Daoy (cell line): ENCODE data around the gene LAMC3. TPM values are rescaled to one million over a fixed set of nuclear protein-coding genes. Genes with fewer than 3 reads are reported as not detected.

Source experiments
- DNase-seq: peaks from one replicate; pipeline ENCODE4 v3.0.0-alpha.2; 2015; ENCODE audit warnings: low read depth
- total RNA-seq: library from RNA; depleted of rRNA; stranded (reverse); fragments of >200 nt; shearing (Covaris generic); gene quantifications from 2 replicates; pipeline ENCODE4 v1.2.3, GENCODE V29; 2014; rRNA removed

Gene LAMC3
- 2.5 and 3.8 TPM in 2 replicates for total RNA-seq

DNA sequence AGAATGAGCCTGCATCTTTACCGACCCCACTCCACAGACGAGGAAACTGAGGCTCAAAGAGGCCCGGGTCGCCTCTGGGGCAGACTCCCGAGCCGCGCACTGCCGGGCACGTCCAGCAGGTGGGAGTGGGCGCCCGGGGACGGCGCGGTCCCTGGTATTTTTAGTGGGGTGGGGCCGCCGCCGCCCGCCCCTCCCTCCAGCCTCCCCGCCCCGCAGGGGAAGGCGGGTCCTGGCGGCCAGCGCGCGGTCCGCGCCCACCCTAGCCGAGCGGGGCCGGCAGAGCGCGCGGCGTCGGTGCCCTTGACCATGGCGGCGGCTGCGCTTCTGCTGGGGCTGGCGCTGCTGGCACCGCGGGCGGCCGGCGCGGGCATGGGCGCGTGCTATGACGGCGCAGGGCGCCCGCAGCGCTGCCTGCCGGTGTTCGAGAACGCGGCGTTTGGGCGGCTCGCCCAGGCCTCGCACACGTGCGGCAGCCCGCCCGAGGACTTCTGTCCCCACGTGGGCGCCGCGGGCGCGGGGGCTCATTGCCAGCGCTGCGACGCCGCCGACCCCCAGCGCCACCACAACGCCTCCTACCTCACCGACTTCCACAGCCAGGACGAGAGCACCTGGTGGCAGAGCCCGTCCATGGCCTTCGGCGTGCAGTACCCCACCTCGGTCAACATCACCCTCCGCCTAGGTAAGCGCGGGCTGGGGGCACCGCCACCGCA lies at the start of gene LAMC3:
Gene LAMC3, plus strand, starts transcription at position 266 of the 710 bp plus-strand sequence. Its CDS starts 41 bp downstream, at position 307.
- peak; percentile 63 for DNase-seq

- no peak for DNase-seq
Observed at GRCh38 chr9:130959809-130960334, 49.1 kb upstream of the LAMC3 start.

DNA sequence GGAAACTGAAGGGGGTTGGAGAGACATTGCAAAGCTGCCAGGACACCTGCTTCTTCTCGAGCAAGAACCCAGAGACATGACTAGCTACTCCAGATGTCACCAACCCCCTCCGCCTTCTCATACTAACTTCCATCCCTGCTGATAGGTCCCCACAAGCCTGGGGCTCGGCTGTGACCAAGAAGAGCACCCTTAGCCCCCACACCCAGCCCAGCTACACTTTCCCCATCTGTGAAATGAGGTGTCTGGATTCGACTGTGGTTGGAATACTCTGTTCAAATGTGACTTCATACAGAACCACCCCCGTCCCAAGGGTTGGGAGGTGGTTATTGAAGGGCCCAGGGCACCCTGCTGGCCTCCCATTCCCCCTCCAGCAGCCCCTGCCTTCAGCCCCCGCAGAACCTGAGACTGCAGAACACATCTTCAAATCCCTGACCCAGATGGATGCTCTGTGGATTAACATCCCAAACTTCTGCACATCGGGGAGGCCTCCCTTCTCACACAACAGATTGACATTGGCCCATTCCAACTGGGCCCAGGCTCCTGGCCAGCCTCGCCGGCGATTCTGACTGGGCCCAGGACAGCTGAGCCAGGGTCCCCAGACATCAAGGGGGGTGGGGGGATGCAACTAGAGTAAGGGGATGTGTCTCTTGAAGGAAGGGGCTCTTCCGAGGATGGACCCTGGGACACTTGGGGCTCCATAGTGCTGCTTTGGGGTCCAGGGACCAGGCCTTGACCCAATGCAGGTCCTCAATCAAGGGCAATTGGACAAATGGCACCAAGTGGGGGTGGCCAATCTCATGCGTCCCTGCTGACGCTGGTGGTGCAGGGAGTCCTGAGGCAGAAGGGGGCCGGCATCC lies 48.2 kb upstream of the LAMC3 start:
- no peak for DNase-seq

- no peak for DNase-seq
Observed at GRCh38 chr9:130961511-130962300, 47.3 kb upstream of the LAMC3 start.

DNA sequence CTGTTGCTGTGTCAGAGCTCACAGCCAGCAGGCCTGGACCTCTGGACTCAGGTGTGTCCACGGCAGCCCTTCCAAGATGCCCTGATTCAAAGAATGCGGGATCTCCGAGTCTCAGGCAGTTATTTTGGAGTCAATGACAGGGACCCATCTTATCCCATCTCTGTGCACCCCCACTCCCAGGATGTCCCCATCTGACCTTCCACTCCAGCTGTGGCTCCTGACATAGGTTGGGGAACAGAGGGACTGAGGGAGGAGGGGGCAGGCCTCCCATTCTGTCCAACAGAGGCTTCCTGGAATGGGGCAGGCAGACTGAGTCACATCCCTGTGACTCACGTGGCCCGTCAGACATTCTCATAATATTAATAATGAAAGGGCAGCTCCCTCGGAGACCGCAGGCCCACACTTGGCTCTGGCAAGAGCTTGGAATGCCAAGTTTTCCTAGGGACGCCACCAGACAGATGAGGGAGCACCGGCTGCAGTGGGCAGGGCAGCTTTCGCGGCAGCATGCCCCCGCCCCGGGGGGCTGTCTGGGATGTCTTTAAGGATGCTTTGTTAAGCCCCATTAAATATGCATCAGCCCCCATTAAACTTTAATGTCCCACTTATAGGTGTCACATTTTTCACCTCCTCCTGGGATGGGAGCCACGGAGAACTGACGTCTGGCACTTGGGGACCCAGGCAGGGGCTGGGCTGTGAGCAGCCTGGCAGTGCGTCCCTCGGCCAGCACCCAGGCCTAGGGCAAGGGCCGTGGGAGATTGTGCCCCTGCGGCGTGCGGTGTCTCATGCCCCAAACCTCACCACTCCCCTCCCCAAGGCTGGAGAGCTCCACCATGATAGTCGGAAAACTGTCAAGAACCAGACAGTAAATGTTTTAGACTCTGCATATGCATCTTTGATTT lies 46.3 kb upstream of the LAMC3 start:
- DNase-seq: peak; percentile 98

- DNase-seq: no peak
Observed at GRCh38 chr9:130963337-130963908, 45.6 kb upstream of the LAMC3 start.

GRCh38 chr9:130963916-130964315 lies 45.1 kb upstream of the LAMC3 start:
- DNase-seq: no peak

- DNase-seq: no peak
Observed at GRCh38 chr9:130965680-130966079, 43.3 kb upstream of the LAMC3 start.

DNA sequence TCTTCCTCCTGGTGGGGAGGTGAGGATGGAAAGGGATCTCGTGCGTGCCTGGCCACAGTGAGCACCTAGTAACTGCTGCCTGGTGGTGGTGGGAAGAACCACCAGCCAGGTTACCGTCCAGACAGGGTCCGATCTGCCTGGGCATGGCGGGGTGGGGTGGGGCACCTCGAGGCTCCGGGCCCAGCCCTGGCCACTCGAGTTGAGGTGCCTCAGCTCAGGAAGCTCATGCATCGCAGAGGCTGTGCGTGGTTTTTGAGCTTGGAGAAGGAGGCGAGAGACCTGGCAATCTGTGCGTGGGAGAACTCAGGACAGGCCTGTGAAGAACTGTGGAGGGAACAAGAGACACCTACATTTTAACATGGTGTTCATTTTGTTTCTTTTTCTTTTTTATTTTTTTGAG lies 38.9 kb upstream of the LAMC3 start:
- no peak for DNase-seq

DNA sequence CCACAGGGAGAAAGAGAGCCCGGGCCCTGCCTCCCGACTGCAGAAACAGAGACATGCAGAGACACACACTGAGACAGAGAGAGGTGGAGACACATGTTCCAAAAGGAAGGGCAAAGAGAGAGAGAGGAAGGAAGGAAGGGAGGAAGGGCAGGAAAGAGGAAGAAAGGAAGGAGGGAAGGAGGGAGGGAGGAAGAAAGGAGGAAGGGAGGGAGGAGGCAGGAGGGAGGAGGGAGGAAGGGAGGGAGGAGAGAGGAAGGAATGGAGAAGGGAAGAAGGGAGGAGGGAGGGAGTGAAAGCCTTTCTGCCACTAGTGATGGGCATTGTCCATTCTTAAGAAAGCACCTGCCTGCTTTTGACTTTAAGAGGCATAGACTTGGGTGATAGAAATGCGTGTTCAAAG lies 38.1 kb upstream of the LAMC3 start:
- DNase-seq: no peak

DNA sequence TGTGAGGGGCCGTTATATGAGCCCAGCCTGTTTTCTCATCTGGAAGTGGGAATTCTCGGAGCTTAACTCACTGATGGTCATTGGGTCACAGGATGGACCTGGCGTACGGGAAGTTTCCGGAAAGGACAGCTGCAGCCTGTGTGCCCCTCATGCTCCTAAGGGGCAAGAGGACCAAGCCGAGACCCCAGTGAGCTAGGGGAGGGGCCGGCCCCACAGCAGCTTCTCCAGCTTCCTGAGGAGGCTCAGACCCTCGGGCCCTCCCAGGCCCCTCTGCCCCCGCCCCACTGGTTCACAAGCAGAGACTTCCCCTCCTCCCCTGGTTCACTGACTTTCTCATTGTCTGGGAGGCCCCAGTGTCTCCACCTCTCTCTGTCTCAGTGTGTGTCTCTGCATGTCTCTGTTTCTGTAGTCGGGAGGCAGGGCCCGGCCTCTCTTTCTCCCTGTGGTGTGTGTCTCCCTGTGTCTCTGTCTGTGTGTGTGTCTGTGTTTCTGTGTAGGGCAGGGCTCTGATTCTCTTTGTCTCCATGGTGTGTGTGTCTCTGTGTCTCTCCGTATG lies 37.6 kb upstream of the LAMC3 start:
- DNase-seq: no peak

GRCh38 chr9:130972277-130972956 lies 36.6 kb upstream of the LAMC3 start:
- no peak for DNase-seq

GRCh38 chr9:130972957-130973685 lies 35.9 kb upstream of the LAMC3 start:
- DNase-seq: no peak

- no peak for DNase-seq
Observed at GRCh38 chr9:130973686-130974281, 35.2 kb upstream of the LAMC3 start.

DNA sequence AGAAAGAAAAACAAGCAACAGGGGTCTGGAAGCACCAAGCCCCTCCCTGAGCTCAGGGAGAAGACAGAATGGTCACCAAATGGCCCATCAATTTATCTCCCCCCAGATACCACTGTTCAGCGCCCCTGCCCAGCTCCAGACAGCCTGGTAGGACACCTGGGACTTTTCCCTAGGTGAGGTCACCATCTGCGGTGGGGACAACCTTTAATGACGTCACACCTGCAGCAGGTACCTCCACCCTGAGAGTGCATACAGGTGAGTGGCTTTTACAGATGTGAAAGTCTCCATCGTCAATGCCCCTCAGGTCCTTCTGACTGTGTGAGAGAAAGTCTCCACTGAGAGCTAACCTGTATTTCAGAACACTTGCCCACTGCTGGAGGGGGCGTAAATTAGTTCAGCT lies 34.3 kb upstream of the LAMC3 start:
- DNase-seq: no peak

DNA sequence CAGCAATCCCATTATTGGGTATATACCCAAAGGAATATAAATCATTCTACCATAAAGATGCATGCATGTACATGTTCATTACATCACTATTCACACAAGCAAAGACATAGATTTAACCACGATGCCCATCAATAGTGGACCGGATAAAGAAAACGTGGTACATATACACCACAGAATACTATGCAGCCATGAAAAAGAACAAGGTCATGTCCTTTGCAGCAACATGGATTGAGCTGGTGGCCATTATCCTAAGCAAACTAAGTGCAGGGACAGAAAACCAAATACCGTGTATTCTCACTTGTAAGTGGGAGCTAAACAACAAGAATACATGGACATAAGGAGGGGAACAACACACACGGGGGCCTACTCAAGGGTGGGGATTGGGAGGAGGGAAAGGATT lies 33.8 kb upstream of the LAMC3 start:
- DNase-seq: no peak

DNA sequence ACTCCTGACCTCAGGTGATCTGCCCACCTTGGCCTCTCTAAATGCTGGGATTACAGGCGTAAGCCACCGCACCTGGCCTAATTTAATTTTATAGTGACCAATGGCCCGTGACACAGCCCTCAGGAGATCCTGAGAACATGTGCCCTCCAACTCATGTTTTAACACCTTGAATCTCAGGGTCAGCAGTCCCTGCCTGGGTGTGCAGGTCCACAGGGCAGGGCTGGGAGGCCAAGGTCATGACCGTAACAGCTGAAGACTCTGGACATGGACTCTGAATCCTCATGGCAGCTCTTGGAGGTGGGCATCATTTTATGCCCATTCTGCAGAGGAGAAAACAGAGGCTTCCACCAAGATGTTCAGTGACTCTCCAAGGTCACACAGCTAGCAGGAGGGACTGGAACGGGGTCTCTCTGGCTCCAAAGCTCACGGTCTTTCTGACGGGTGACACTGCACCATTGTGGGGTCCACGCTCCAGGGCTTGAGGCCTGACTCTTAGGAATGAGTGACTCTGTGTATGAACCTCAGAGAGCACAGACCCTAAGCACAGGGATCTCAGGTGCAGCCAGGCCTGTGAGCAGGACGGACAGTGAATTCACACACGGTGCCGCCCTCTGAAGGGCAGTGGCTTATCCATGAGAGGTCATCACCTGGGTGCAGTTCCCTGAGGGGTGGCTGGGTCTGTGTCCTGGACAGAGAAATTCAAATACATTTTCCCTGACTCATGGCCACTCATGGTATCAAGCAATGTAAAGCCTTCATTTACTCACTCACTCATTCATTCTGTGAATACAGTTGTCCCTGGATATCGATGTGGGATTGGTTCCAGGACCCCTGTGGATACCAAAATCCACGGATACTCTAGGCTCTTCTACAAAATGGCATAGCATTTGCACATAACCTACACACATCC lies 32.8 kb upstream of the LAMC3 start:
- DNase-seq: no peak
